Spleen (tissue), 7 donors: Measurements from ENCODE around the gene USP7.

Experiments used
- POLR2AphosphoS5 ChIP-seq, 3 donors: sonication (generic); formaldehyde crosslinking; IDR thresholded peaks; one replicate each; pipeline ENCODE4 v1.5.1; 2017; ENCODE audit warnings: antibody characterized with exemption in 3 of 3
- TF ChIP-seq, protein P1 (sequence below), 11 experiments: fragments of 200-600 bp in 7 of 11; fragments of 450-650 bp in 4 of 11; sonication (generic) in 4 of 11; IDR thresholded peaks in 8 of 11; conservative IDR thresholded peaks in 3 of 11; 1 replicate in 7 of 11; 2 replicates in 4 of 11; pipeline versions ENCODE4 v1.4.0 to v1.8.0; 2016 to 2021; ENCODE audit warnings: antibody characterized with exemption in 11 of 11, inconsistent platforms in 4 of 11, mild to moderate bottlenecking in 1 of 11
- donor health status: DM: no; HTN: no; CAD: no; lungs with moderate emphysema.
- donor health status: DM: no; HTN: no; CAD: no.
- donor health status: DM: no; HTN: no; CAD: no.

DNA sequence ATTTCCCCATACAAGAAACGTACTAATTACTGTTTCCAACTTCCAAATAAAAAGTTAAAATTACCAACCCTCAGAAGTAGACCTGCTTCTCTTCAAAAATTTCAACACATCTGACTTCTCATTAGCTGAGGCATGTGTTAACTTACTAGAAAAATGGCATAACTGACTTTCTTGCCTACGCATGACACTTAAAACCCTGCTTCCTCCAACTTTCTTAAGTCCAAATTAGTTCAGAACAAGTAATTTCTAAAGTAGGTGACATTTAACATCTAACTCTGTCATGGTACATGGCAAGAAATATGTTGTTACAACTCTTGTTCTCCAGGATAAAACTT lies 6.7 kb downstream of the USP7 start:
- TF ChIP-seq, protein P1, sequence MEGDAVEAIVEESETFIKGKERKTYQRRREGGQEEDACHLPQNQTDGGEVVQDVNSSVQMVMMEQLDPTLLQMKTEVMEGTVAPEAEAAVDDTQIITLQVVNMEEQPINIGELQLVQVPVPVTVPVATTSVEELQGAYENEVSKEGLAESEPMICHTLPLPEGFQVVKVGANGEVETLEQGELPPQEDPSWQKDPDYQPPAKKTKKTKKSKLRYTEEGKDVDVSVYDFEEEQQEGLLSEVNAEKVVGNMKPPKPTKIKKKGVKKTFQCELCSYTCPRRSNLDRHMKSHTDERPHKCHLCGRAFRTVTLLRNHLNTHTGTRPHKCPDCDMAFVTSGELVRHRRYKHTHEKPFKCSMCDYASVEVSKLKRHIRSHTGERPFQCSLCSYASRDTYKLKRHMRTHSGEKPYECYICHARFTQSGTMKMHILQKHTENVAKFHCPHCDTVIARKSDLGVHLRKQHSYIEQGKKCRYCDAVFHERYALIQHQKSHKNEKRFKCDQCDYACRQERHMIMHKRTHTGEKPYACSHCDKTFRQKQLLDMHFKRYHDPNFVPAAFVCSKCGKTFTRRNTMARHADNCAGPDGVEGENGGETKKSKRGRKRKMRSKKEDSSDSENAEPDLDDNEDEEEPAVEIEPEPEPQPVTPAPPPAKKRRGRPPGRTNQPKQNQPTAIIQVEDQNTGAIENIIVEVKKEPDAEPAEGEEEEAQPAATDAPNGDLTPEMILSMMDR (IDR thresholded peaks at IDR 0.05 in 8 of 11, conservative IDR thresholded peaks at IDR 0.05 in 3 of 11): no peak
- no peak for TF ChIP-seq POLR2AphosphoS5 (IDR thresholded peaks at IDR 0.05)
